HEK293 (cell line): ENCODE data around the gene NF2.
A peak's percentile ranks its signal among the peaks of the same experiment; 100 is the strongest.

Source experiments
- GFI1B ChIP-seq: fragments of 450-650 bp; formaldehyde crosslinking; IDR thresholded peaks from 2 replicates; pipeline ENCODE4 v1.5.1; 2016; ENCODE audit warnings: missing biosample characterization, missing genetic modification characterization
- GLI2 ChIP-seq: fragments of 450-650 bp; formaldehyde crosslinking; IDR thresholded peaks from 2 replicates; pipeline ENCODE4; 2017; ENCODE audit warnings: missing biosample characterization, missing genetic modification characterization, low read depth, borderline replicate concordance
- KLF16 ChIP-seq: fragments of 450-650 bp; formaldehyde crosslinking; IDR thresholded peaks from 2 replicates; pipeline ENCODE4 v1.5.1; 2017; ENCODE audit warnings: missing biosample characterization, missing genetic modification characterization
- KLF8 ChIP-seq: fragments of 450-650 bp; formaldehyde crosslinking; IDR thresholded peaks from 2 replicates; pipeline ENCODE4 v1.5.1; 2016; ENCODE audit warnings: missing biosample characterization, missing genetic modification characterization
- SP7 ChIP-seq: fragments of 450-650 bp; formaldehyde crosslinking; IDR thresholded peaks from 2 replicates; pipeline ENCODE4 v1.5.1; 2016; ENCODE audit warnings: missing biosample characterization, missing genetic modification characterization
- ZBTB26 ChIP-seq: fragments of 450-650 bp; formaldehyde crosslinking; optimal IDR thresholded peaks from 2 replicates; pipeline ENCODE3; 2016; ENCODE audit warnings: missing biosample characterization, mild to moderate bottlenecking, missing genetic modification characterization
- ZBTB48 ChIP-seq: fragments of 450-650 bp; formaldehyde crosslinking; IDR thresholded peaks from 2 replicates; pipeline ENCODE4 v1.5.1; 2016; ENCODE audit warnings: missing biosample characterization, missing genetic modification characterization
- ZFP69B ChIP-seq: fragments of 450-650 bp; formaldehyde crosslinking; IDR thresholded peaks from 2 replicates; pipeline ENCODE4 v1.5.1; 2016; ENCODE audit warnings: missing biosample characterization, missing genetic modification characterization
- ZNF140 ChIP-seq: fragments of 450-650 bp; formaldehyde crosslinking; IDR thresholded peaks from 2 replicates; pipeline ENCODE4 v1.5.1; 2016; ENCODE audit warnings: missing biosample characterization, missing genetic modification characterization
- ZNF26 ChIP-seq: fragments of 450-650 bp; formaldehyde crosslinking; IDR thresholded peaks from 2 replicates; pipeline ENCODE4 v1.5.1; 2016; ENCODE audit warnings: missing biosample characterization, missing genetic modification characterization
- ZNF280C ChIP-seq: fragments of 450-650 bp; formaldehyde crosslinking; IDR thresholded peaks from 2 replicates; pipeline ENCODE4 v1.5.1; 2016; ENCODE audit warnings: missing biosample characterization, missing genetic modification characterization
- ZNF433 ChIP-seq: fragments of 450-650 bp; formaldehyde crosslinking; IDR thresholded peaks from 2 replicates; pipeline ENCODE4 v1.5.1; 2016; ENCODE audit warnings: missing biosample characterization, missing genetic modification characterization, low read depth
- ZNF48 ChIP-seq: fragments of 450-650 bp; formaldehyde crosslinking; IDR thresholded peaks from 2 replicates; pipeline ENCODE4 v1.5.1; 2016; ENCODE audit warnings: missing biosample characterization, missing genetic modification characterization
- ZNF530 ChIP-seq: fragments of 450-650 bp; formaldehyde crosslinking; IDR thresholded peaks from 2 replicates; pipeline ENCODE4 v1.5.1; 2016; ENCODE audit warnings: low read depth, missing biosample characterization, missing genetic modification characterization
- ZNF777 ChIP-seq: fragments of 450-650 bp; formaldehyde crosslinking; IDR thresholded peaks from 2 replicates; pipeline ENCODE4 v1.5.1; 2017; ENCODE audit warnings: missing biosample characterization, missing genetic modification characterization, borderline replicate concordance
- ZNF843 ChIP-seq: fragments of 450-650 bp; formaldehyde crosslinking; IDR thresholded peaks from 2 replicates; pipeline ENCODE4 v1.5.1; 2016; ENCODE audit warnings: missing biosample characterization, missing genetic modification characterization
- ZSCAN23 ChIP-seq: fragments of 450-650 bp; formaldehyde crosslinking; IDR thresholded peaks from 2 replicates; pipeline ENCODE4 v1.5.1; 2016; ENCODE audit warnings: missing biosample characterization, missing genetic modification characterization
- TF ChIP-seq, protein P1 (sequence below): fragments of 450-650 bp; formaldehyde crosslinking; IDR thresholded peaks from 2 replicates; pipeline ENCODE4 v1.5.1; 2017; ENCODE audit warnings: missing biosample characterization, missing genetic modification characterization
- TF ChIP-seq, protein P2 (sequence below): fragments of 450-650 bp; formaldehyde crosslinking; IDR thresholded peaks from 2 replicates; pipeline ENCODE4 v1.5.1; 2016; ENCODE audit warnings: missing biosample characterization, missing genetic modification characterization
- TF ChIP-seq, protein P3 (sequence below): fragments of 450-650 bp; formaldehyde crosslinking; IDR thresholded peaks from 2 replicates; pipeline ENCODE4 v1.5.1; 2016; ENCODE audit warnings: missing biosample characterization, missing genetic modification characterization
- TF ChIP-seq, protein P4 (sequence below): fragments of 450-650 bp; formaldehyde crosslinking; IDR thresholded peaks from 2 replicates; pipeline ENCODE4 v1.5.1; 2016; ENCODE audit warnings: missing biosample characterization, missing genetic modification characterization, borderline replicate concordance

Gene NF2

DNA sequence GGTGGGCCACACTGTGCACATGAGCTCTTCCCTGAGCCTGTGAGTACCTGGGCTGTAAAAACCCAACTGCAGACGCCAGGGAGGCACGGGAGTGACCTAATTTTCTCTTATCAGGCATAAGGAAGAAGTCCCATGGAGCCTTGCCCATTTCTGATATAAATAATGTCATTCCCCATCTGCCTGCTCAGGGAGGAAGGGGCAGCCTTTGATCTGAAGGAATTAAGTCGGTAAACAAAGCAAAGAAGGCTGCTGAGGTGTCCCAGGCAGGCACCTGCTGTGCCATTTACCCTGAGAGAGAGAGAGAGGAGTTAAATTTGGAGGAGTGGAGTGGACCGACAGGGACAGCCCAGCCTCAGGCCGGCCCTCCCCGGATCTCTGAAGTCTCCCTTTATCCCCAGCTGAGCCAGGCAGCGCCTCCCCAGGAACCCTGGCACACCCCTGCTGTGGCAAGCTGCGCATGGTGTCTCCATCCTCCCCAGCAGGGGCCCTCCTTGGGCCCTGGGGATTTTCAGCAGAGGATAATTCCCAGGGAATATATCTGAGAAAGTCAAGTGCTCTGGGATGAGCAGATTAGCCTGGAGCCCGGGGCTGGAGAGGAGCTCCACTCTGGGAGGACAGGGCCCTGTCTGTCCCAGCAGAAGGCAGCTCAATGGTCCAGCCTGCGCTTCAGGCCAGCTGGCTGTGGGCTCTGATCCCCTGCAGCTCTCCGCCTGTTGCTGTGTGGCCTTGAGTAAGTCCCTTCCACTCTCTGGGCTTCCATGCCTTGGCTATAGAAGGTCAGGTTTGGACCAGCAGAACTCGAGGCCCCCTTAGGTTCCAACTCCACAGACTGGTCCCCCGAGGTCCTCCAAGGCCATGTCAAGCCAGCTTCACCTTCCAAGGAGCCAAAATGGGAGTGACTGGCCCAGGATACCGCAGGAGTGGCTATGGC, 98.8 kb downstream of the NF2 start (continued):
- TF ChIP-seq, protein P1, sequence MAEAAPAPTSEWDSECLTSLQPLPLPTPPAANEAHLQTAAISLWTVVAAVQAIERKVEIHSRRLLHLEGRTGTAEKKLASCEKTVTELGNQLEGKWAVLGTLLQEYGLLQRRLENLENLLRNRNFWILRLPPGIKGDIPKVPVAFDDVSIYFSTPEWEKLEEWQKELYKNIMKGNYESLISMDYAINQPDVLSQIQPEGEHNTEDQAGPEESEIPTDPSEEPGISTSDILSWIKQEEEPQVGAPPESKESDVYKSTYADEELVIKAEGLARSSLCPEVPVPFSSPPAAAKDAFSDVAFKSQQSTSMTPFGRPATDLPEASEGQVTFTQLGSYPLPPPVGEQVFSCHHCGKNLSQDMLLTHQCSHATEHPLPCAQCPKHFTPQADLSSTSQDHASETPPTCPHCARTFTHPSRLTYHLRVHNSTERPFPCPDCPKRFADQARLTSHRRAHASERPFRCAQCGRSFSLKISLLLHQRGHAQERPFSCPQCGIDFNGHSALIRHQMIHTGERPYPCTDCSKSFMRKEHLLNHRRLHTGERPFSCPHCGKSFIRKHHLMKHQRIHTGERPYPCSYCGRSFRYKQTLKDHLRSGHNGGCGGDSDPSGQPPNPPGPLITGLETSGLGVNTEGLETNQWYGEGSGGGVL: no peak
- TF ChIP-seq SP7 (tag by site-specific recombination) (0 out of 2 replicates have a peak, but pooled peaks have one; percentile 40), GLI2 (no peak), ZBTB26 (tag by site-specific recombination) (no peak), ZNF26 (no peak), ZNF280C (tag by site-specific recombination) (no peak), GFI1B (tag by site-specific recombination) (no peak), ZFP69B (tag by site-specific recombination) (0 out of 2 replicates have a peak, but pooled peaks have one; percentile 60), ZNF48 (tag by site-specific recombination) (no peak), ZSCAN23 (tag by site-specific recombination) (no peak), ZNF843 (tag by site-specific recombination) (no peak), ZNF140 (tag by site-specific recombination) (no peak), ZNF530 (tag by site-specific recombination) (no peak), ZBTB48 (tag by site-specific recombination) (peak; percentile 44), KLF16 (tag by site-specific recombination) (no peak), ZNF433 (tag by site-specific recombination) (no peak), ZNF777 (tag by site-specific recombination) (no peak), KLF8 (tag by site-specific recombination) (no peak)
- TF ChIP-seq, protein P2, sequence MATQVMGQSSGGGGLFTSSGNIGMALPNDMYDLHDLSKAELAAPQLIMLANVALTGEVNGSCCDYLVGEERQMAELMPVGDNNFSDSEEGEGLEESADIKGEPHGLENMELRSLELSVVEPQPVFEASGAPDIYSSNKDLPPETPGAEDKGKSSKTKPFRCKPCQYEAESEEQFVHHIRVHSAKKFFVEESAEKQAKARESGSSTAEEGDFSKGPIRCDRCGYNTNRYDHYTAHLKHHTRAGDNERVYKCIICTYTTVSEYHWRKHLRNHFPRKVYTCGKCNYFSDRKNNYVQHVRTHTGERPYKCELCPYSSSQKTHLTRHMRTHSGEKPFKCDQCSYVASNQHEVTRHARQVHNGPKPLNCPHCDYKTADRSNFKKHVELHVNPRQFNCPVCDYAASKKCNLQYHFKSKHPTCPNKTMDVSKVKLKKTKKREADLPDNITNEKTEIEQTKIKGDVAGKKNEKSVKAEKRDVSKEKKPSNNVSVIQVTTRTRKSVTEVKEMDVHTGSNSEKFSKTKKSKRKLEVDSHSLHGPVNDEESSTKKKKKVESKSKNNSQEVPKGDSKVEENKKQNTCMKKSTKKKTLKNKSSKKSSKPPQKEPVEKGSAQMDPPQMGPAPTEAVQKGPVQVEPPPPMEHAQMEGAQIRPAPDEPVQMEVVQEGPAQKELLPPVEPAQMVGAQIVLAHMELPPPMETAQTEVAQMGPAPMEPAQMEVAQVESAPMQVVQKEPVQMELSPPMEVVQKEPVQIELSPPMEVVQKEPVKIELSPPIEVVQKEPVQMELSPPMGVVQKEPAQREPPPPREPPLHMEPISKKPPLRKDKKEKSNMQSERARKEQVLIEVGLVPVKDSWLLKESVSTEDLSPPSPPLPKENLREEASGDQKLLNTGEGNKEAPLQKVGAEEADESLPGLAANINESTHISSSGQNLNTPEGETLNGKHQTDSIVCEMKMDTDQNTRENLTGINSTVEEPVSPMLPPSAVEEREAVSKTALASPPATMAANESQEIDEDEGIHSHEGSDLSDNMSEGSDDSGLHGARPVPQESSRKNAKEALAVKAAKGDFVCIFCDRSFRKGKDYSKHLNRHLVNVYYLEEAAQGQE (tag by site-specific recombination): no peak
- TF ChIP-seq, protein P3, sequence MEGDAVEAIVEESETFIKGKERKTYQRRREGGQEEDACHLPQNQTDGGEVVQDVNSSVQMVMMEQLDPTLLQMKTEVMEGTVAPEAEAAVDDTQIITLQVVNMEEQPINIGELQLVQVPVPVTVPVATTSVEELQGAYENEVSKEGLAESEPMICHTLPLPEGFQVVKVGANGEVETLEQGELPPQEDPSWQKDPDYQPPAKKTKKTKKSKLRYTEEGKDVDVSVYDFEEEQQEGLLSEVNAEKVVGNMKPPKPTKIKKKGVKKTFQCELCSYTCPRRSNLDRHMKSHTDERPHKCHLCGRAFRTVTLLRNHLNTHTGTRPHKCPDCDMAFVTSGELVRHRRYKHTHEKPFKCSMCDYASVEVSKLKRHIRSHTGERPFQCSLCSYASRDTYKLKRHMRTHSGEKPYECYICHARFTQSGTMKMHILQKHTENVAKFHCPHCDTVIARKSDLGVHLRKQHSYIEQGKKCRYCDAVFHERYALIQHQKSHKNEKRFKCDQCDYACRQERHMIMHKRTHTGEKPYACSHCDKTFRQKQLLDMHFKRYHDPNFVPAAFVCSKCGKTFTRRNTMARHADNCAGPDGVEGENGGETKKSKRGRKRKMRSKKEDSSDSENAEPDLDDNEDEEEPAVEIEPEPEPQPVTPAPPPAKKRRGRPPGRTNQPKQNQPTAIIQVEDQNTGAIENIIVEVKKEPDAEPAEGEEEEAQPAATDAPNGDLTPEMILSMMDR (tag by site-specific recombination): peak; percentile 39; the same call in 1 of the 2 replicates
- TF ChIP-seq, protein P4, sequence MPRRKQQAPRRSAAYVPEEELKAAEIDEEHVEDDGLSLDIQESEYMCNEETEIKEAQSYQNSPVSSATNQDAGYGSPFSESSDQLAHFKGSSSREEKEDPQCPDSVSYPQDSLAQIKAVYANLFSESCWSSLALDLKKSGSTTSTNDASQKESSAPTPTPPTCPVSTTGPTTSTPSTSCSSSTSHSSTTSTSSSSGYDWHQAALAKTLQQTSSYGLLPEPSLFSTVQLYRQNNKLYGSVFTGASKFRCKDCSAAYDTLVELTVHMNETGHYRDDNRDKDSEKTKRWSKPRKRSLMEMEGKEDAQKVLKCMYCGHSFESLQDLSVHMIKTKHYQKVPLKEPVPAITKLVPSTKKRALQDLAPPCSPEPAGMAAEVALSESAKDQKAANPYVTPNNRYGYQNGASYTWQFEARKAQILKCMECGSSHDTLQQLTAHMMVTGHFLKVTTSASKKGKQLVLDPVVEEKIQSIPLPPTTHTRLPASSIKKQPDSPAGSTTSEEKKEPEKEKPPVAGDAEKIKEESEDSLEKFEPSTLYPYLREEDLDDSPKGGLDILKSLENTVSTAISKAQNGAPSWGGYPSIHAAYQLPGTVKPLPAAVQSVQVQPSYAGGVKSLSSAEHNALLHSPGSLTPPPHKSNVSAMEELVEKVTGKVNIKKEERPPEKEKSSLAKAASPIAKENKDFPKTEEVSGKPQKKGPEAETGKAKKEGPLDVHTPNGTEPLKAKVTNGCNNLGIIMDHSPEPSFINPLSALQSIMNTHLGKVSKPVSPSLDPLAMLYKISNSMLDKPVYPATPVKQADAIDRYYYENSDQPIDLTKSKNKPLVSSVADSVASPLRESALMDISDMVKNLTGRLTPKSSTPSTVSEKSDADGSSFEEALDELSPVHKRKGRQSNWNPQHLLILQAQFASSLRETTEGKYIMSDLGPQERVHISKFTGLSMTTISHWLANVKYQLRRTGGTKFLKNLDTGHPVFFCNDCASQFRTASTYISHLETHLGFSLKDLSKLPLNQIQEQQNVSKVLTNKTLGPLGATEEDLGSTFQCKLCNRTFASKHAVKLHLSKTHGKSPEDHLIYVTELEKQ (tag by site-specific recombination): no peak
